ENCODE data around the gene NR5A2. TPM values are rescaled to one million over a fixed set of nuclear protein-coding genes. Genes with fewer than 3 reads are reported as not detected.

Gene NR5A2
- total RNA-seq, 1 donor from 2014 or later, result 0.60 TPM

DNA sequence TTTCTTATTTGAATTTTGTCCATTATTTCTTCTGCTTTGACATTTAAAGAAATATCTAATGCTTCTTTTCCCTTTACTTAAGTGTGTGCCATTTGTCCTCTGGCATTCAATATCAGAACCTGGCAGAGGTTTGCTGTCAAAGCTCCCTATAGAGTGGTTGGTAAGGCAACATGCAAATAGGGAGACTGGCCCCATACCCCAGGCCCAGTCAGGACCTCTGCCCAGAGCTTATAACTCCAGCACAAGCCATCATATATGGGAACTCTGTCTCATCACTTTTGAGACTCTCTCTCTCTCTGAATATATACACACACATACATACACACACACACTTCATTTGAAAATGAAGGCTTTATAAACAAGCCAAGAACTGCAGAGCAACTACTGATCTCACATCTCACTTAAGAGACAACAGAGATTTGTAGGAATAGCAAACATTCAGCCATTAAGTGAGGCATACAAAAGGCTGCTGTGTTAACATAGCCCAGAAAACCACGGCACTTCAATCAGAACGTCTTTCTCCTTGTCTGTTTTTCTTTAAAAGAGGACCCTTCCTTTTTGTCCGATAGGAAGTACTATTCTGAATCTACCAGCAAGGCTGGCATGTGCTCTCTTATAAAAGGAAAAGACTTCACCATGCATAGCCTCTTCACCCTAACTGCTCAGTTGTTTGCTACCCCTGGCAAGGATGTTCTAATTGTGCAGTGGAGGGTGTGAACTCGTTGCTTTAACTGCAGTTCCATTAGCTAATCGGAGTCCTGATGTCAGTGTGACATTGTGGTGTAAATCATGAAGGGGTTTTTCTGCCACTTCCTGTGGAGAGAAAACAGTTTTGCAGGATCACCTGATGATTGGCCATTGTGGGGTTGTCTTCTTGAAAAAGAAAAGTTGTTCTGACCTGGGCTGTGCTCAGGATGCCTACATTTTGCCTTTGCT is 101.7 kb downstream of the NR5A2 start:
- ATAC-seq, result no peak

GRCh38 chr1:200130552-200130951 is 103.0 kb downstream of the NR5A2 start:
- no peak for ATAC-seq

DNA sequence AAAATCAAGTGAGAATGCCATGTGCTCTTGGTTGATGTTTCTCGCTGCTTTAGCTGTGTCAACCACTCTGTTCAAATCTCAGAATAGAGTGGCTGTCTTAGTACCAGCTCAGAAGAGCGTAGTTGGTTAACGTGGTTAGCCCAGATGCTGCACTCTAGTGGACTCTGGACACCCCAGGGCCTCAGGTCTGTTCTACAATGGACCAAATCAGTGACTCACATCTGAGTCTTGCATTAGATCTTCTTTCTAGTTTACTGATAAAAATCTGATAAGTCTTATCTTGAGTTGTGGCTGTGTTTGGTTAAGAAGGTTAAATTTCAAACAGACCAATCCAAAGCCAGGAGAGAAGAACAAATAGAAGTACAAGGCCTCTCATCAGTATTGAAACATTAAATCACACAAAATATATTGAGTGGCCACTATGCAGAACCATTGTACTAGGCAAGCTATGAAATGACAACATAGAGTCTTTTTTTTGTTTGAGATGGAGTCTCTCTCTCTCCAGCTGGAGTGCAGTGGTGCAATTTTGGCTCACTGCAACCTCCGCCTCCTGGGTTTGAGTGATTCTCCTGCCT is 104.1 kb downstream of the NR5A2 start:
- no peak for ATAC-seq

GRCh38 chr1:200133123-200133522 is 105.6 kb downstream of the NR5A2 start:
- ATAC-seq, result no peak

- ATAC-seq, result no peak
Observed at GRCh38 chr1:200134116-200134515, 106.6 kb downstream of the NR5A2 start.

- ATAC-seq, result no peak
Observed at GRCh38 chr1:200136384-200136783, 108.9 kb downstream of the NR5A2 start.

DNA sequence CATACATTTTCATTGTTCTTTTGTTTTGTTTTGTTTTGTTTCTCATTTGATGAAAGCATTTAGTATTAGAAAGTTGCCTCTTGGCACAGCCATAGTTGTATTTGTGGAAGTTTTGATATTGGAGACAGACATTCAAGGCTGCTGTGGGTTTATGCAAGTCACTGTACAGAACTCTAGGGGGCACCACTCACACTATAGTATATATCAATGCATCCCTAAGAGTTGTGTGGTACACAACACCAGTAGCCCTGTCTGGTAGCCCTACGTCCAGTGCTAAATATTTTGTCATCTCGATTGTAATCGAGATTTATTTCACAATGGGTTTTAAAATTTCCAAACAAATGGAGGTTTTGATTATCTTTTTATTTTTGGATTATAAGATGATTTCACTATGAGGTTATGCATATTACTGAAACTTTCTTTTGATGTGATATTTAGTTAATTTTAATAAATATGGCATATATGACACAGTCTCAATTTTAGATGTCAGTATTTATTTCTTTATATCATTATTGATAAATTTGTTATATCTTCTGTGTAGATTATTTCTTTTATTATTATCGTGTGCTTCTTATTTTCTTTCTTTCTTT is 112.2 kb downstream of the NR5A2 start:
- ATAC-seq, result peak; percentile 75

- ATAC-seq, result no peak
Observed at GRCh38 chr1:200143347-200143746, 115.8 kb downstream of the NR5A2 start.

- no peak for ATAC-seq
Observed at GRCh38 chr1:200146100-200146499, 118.6 kb downstream of the NR5A2 start.

GRCh38 chr1:200147094-200147493 is 119.6 kb downstream of the NR5A2 start:
- ATAC-seq, result no peak

DNA sequence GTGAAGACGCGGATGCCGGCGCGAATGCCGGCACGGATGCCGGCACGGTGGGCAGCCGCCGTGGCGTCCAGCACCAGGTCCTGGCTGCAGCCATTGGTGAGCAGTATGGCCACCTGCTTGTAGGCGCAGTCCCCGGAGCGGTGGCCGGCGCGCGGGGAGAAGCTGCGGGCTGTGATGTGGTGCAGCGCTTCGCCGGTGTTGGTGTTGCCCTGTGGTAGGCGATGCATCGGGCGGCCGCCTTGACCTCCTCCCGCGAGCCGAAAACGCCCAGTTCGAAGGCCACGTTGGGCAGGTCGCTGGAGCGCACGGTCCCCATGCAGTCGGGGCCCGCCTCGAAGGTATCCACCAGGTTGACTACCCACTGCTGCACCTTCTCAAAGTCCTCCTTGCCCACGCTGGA is 120.2 kb downstream of the NR5A2 start:
- ATAC-seq, result no peak

- no peak for ATAC-seq
Observed at GRCh38 chr1:200150006-200150405, 122.5 kb downstream of the NR5A2 start.

DNA sequence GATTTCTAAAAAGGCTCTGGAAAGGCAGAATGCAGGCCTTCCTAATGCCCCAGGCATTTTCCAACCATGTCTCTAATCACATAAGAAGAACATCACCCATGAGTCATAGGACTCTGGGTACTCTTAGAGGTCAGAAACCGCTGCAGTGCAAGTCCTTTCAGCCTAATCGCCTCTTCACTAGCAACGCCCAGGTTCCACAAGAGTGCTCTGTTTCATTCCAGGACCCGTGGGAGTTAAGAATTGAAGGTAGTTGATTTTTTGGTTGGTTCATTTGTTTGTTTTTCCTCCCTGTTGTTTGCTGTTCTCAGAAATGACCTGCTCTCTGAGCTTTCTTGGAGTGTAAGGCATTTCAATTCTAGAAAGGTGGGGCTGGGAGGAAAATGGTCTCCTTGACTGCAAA is 123.2 kb downstream of the NR5A2 start:
- peak; percentile 71 for ATAC-seq

GRCh38 chr1:200152336-200152735 is 124.8 kb downstream of the NR5A2 start:
- no peak for ATAC-seq

GRCh38 chr1:200153277-200154055 is 126.0 kb downstream of the NR5A2 start:
- ATAC-seq, result peak; percentile 34

- ATAC-seq, result peak; percentile 80
Observed at GRCh38 chr1:200154069-200154767, 126.7 kb downstream of the NR5A2 start.

DNA sequence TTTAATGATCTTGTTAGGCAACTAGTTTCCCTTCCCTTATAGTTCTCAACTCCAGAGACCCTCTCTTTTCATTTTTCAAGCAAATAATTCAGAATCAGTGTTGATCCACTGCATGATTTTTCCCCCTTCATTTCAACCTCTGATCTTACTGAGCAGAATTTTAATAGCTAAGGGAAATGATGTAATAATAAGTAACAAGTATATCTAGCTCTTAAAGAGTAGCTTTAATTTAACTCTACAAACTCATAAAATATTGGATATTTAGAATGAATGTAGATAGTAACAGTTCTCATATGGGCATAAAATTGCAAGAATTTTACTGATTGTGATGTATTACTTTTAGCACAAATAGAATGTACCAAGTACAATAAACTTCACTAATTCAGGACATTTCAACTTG is 130.2 kb downstream of the NR5A2 start:
- no peak for ATAC-seq

DNA sequence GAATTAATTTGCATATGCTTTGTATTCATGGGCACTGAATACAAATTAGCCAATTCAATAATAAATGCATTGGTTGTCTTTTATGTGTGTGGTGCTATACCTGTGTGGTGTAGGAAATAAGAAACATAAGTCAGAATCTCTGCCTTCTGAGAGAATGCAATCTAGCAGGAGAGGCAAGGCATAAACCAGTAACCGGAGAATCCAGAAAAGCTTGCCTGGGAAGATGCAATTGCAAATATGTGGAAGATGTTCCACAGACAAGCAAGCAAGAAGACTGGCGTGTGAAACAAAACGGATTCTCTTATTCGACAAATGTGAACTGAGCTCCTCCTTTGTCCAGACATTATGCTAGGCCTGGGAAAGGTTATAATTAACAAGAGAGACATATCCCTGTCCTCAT is 134.3 kb downstream of the NR5A2 start:
- ATAC-seq, result peak; percentile 41

DNA sequence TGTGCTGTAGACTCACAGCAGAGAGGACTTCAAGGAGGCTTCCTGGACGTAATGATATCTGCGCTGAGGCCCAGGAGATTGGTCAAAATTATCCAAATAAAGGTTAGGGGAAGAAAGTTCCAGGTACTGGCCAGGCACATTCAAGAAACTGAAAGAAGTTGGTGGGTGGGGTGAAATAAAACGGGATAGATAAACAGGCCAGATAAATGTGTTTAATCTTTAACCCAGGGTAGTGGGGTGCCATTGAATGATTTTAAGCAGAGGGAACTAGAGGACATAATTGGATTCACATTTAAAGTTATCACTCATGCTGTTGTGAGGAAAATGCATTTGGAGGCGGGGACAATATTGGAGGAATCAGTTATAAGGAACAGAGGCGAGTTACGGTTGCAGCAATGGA is 134.7 kb downstream of the NR5A2 start:
- ATAC-seq, result no peak

DNA sequence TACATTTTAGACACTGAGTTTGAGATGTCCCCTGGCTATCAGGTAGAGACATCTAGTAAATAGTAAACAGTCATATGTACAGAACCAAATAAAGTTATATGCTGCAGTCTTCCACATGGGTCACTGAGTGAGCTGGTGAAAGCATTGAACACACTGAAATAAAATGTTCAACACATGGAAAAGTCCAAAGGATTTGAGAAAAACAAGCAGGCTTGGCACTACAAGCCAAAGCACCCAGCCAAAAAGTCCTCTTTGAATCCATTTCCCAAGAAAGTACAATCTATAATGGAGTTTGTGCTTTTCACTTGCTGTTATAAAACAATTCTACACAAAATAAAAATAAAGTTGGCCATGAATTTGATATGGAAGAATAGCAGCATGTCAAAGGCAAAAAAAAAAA is 135.4 kb downstream of the NR5A2 start:
- no peak for ATAC-seq

DNA sequence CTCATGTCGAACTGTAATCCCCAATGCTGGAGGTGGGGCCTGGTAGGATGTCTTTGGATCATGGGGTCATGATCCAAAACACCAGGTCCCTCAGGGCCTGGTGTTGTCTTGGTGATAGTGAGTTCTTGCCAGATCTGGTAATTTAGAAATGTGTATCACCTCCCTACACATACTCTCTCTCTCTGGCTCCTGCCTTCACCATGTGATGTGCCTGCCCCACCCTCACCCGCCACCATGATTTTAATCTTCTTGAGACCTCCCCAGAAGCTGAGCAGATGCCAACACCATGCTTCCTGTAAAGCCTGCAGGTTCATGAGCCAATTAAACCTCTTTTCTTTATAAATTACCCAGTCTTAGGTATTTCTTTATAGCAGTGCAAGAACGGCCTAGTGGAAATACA is 136.4 kb downstream of the NR5A2 start:
- no peak for ATAC-seq

DNA sequence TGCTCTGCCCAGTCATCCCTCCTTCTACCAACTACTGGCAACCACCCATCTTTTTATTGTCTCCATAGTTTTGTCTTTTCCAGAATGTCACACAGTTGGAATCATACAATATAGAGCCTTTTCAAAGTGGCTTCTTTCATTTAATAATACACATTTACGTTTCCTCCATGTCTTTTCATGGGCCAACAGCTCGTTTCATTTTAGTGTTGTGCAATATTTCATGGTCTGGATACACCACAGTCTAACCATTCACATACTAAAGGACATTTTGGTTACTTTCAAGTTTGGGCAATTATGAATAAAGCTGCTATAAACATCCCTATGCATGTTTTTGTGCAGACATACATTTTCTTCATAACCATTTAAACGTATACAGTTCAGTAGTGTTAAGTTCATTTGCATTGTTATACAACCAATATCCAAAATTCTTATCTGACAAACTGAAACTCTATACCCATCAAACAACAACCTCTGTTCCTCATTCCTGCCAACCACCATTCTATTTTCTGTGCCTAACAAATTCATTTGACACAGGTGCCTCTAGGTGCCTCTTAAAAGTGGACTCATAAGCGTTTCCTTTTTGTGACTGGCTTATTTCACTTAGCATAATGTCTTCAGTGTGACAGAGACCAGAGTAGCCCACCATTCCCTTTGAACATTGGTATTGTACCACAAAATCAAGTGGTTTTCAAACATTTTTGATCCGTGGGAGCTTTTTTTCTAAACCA is 138.1 kb downstream of the NR5A2 start:
- ATAC-seq, result no peak

Measured in esophagus mucosa (tissue), 1 donor.